Keratinocyte (primary cell): ENCODE data around the gene SCARF2. TPM values are rescaled to one million over a fixed set of nuclear protein-coding genes. Genes with fewer than 3 reads are reported as not detected.
"Not testable (repeated sequence)": the region's sequence is repeated elsewhere in the genome, so short reads cannot be mapped to it uniquely, and the experiment has no call there.

Experiments
- DNase-seq: peaks from one replicate; pipeline ENCODE4 v3.0.0-alpha.2; 2011; ENCODE audit warnings: low read depth, missing footprints, low spot score
- FAIRE-seq: peaks from 2 replicates; lab custom pipeline; 2011; peaks lifted over from hg19 to GRCh38; lab: Jason Lieb, UNC
- H2AFZ ChIP-seq: 2 replicates; pipeline ENCODE4 v1.6.0; 2012; ENCODE audit warnings: low read length, control low read depth, inconsistent platforms; ENCODE audit not compliant: control insufficient read depth
- H3K27ac ChIP-seq: 2 replicates; pipeline ENCODE4 v1.5.1; 2011; ENCODE audit warnings: low read length; ENCODE audit not compliant: control insufficient read depth, insufficient read depth
- H3K27me3 ChIP-seq: 3 replicates; pipeline ENCODE4 v1.6.0; 2011; ENCODE audit warnings: low read length; ENCODE audit not compliant: control insufficient read depth, insufficient read depth; ENCODE audit errors: extremely low read depth
- H3K36me3 ChIP-seq, 2 experiments: 2 replicates in 1 of 2; 3 replicates in 1 of 2; pipeline ENCODE4 v1.5.1; 2011; ENCODE audit warnings: low read length in 2 of 2, mild to moderate bottlenecking in 1 of 2; ENCODE audit not compliant: control insufficient read depth in 2 of 2, insufficient read depth in 2 of 2; ENCODE audit errors: extremely low read depth in 1 of 2
- H3K4me1 ChIP-seq: 3 replicates; pipeline ENCODE4 v1.5.1; 2011; ENCODE audit warnings: low read length; ENCODE audit not compliant: control insufficient read depth, insufficient read depth; ENCODE audit errors: extremely low read depth
- H3K4me2 ChIP-seq: 3 replicates; pipeline ENCODE4 v1.6.0; 2011; ENCODE audit warnings: low read depth, low read length; ENCODE audit not compliant: control insufficient read depth, insufficient read depth; ENCODE audit errors: extremely low read depth
- H3K4me3 ChIP-seq, 3 experiments: fragments of 200-600 bp in 1 of 3; sonication (generic) in 1 of 3; 2 replicates in 2 of 3; 3 replicates in 1 of 3; pipeline ENCODE4 v1.5.1; 2011 to 2016; ENCODE audit warnings: low read length in 3 of 3, mild to moderate bottlenecking in 3 of 3, control low read depth in 2 of 3, inconsistent platforms in 1 of 3, low read depth in 1 of 3, mixed read lengths in 1 of 3, mixed run types in 1 of 3, moderate library complexity in 1 of 3; ENCODE audit not compliant: control insufficient read depth in 2 of 3, insufficient read depth in 2 of 3; ENCODE audit errors: extremely low read depth in 1 of 3
- H3K79me2 ChIP-seq: 2 replicates; pipeline ENCODE4 v1.6.0; 2012; ENCODE audit warnings: low read length; ENCODE audit not compliant: control insufficient read depth, insufficient read depth
- H3K9ac ChIP-seq: 3 replicates; pipeline ENCODE4 v1.6.0; 2011; ENCODE audit warnings: low read length; ENCODE audit not compliant: control insufficient read depth, insufficient read depth; ENCODE audit errors: extremely low read depth
- H3K9me1 ChIP-seq: 3 replicates; pipeline ENCODE4 v1.6.0; 2011; ENCODE audit warnings: low read length; ENCODE audit not compliant: control insufficient read depth, insufficient read depth; ENCODE audit errors: extremely low read depth
- H3K9me3 ChIP-seq: 2 replicates; pipeline ENCODE4 v1.5.1; 2012; ENCODE audit warnings: low read depth, low read length; ENCODE audit not compliant: control insufficient read depth
- H4K20me1 ChIP-seq: 3 replicates; pipeline ENCODE4 v1.6.0; 2011; ENCODE audit warnings: low read length; ENCODE audit not compliant: control insufficient read depth, insufficient read depth; ENCODE audit errors: extremely low read depth
- CTCF ChIP-seq, 3 experiments: IDR thresholded peaks in 1 of 3; conservative IDR thresholded peaks in 1 of 3; optimal IDR thresholded peaks in 1 of 3; 2 replicates in 2 of 3; 3 replicates in 1 of 3; pipeline versions ENCODE3 to v1.5.1; 2011; ENCODE audit warnings: low read length in 3 of 3, mild to moderate bottlenecking in 3 of 3, moderate library complexity in 2 of 3, control low read depth in 1 of 3, inconsistent platforms in 1 of 3; ENCODE audit not compliant: insufficient read depth in 2 of 3; ENCODE audit errors: extremely low read depth in 1 of 3
- EZH2 ChIP-seq: IDR thresholded peaks from one replicate; pipeline ENCODE4 v1.6.1; 2012; ENCODE audit warnings: inconsistent platforms, mild to moderate bottlenecking, low read length, moderate library complexity
- dilution Hi-C: fragments of 300-500 bp; cut with MboI; formaldehyde crosslinking; loops from one replicate; pipeline ENCODE4 v1.7.0; 2020; ENCODE audit warnings: low sequenced_read_pairs; ENCODE audit not compliant: extremely low pct_ligation_motif_present
- polyA plus RNA-seq, 5 experiments: library from polyadenylated mRNA; depleted of rRNA in 3 of 5; stranded (reverse) in 3 of 5; stranded (forward) in 1 of 5; unstranded in 1 of 5; fragments of >200 nt; gene quantifications; 1 replicate in 1 of 5; 2 replicates in 3 of 5; 3 replicates in 1 of 5; pipeline versions ENCODE4 v1.2.1 to v1.2.3, GENCODE V29; 2011 to 2012; ENCODE audit warnings: missing spikeins in 2 of 5, low read depth in 1 of 5, low replicate concordance in 1 of 5

SCARF2 gene
- polyA plus RNA-seq, 1 donor (not counting 4 experiments of a cell fraction or from before 2014, with no cell fraction given): 0.05 TPM

DNA sequence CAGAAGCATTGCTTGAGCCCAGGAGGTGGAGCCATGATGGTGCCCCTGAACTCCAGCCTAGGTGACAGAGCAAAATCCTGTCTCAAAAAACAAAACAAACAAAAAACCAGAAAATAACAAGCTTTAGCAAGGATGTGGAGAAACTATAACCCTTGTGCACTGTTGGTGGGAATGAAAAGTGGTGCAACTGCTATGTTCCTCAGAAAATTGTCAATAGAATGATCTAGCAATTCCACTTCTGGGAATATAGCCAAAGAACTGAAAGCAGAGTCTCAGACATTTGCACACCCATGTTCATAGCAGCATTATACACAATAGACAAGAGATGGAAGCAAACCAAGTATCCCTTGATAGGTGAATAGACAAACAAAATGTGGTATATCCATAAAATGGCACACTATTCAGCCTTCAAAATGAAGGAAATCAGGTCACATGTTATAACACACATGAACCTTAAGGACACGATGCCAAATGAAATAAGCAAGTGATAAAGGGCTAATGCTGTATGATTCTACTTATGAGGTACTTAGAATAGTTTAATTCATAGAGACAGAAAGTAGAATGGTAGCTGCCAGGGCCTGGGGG, 42.1 kb upstream of the SCARF2 start:
- dilution Hi-C loops: no loop called here
- TF ChIP-seq EZH2: no peak
- no peak for TF ChIP-seq CTCF (optimal IDR thresholded peaks at IDR 0.05 in 1 of 3, IDR thresholded peaks at IDR 0.05 in 1 of 3, conservative IDR thresholded peaks at IDR 0.05 in 1 of 3; ENCODE audit: extremely low read depth in 1 of 3, insufficient read depth in 2 of 3, low read length in 3 of 3)
- Histone ChIP-seq H4K20me1 (no peaks in the 10 kb centered on the region), H3K4me3 (no peak overlapping the region), H3K9ac (no peak overlapping the region), H3K27ac (no peak overlapping the region), H3K4me2 (no peak overlapping the region), H3K4me1 (peaks cover 3% of the 10 kb centered on the region), H3K9me1 (no peaks in the 10 kb centered on the region), H3K36me3 (peaks cover 0 to 5% of the 10 kb centered on the region in 2 experiments), H3K79me2 (no peaks in the 10 kb centered on the region), H3K27me3 (no peaks in the 10 kb centered on the region), H3K9me3 (no peaks in the 10 kb centered on the region), H2AFZ (no peak overlapping the region)
- no peak for DNase-seq
- FAIRE-seq: no peak

GRCh38 chr22:20478059-20478458, 40.4 kb upstream of the SCARF2 start:
- H3K4me3 ChIP-seq, H3K9ac ChIP-seq, H3K4me1 ChIP-seq, H4K20me1 ChIP-seq, H3K4me2 ChIP-seq, H3K36me3 ChIP-seq, dilution Hi-C loops, H3K9me3 ChIP-seq, H3K9me1 ChIP-seq, H3K27me3 ChIP-seq, H3K27ac ChIP-seq, DNase-seq, FAIRE-seq, H2AFZ ChIP-seq, H3K79me2 ChIP-seq: not testable (repeated sequence)

DNA sequence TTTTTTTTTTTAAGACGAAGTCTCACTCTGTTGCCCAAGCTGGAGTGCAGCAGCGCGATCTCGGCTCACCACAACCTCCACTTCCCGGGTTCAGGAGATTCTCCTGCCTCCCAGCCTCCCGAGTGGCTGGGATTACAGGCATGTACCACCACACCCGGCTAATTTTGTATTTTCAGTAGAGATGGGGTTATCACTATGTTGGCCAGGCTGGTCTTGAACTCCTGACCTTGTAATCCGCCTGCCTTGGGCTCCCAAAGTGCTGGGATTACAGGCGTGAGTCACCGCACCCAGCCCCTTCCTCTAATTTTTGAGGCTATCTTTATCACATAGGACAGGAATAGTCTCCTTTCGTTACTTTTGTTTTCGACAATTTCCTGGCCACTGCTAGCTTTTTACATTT, 37.9 kb upstream of the SCARF2 start:
- DNase-seq, H3K9me3 ChIP-seq, H2AFZ ChIP-seq, H4K20me1 ChIP-seq, H3K79me2 ChIP-seq, H3K4me2 ChIP-seq, dilution Hi-C loops, H3K9me1 ChIP-seq, H3K36me3 ChIP-seq, H3K27me3 ChIP-seq, FAIRE-seq, H3K27ac ChIP-seq, H3K4me3 ChIP-seq, H3K9ac ChIP-seq, H3K4me1 ChIP-seq: not testable (repeated sequence)
